Uterine smooth muscle cell (primary cell): ENCODE data around the gene ZNF692. TPM values are rescaled to one million over a fixed set of nuclear protein-coding genes. Genes with fewer than 3 reads are reported as not detected.

Experiments
- total RNA-seq: library from RNA; depleted of rRNA; stranded (reverse); fragments of >200 nt; gene quantifications from 2 replicates; pipeline ENCODE4 v1.2.3, GENCODE V29; 2014

The ZNF692 gene, protein sequence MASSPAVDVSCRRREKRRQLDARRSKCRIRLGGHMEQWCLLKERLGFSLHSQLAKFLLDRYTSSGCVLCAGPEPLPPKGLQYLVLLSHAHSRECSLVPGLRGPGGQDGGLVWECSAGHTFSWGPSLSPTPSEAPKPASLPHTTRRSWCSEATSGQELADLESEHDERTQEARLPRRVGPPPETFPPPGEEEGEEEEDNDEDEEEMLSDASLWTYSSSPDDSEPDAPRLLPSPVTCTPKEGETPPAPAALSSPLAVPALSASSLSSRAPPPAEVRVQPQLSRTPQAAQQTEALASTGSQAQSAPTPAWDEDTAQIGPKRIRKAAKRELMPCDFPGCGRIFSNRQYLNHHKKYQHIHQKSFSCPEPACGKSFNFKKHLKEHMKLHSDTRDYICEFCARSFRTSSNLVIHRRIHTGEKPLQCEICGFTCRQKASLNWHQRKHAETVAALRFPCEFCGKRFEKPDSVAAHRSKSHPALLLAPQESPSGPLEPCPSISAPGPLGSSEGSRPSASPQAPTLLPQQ
- 24.9 and 35.0 TPM in 2 replicates for total RNA-seq

GRCh38 chr1:248858891-248859889, at the start of gene ZNF692:
Gene ZNF692 (minus strand): TSS chr1:248859085. CDS start chr1:248858309, 776 bp downstream.

GRCh38 chr1:248906009-248906752, 47.3 kb upstream of the ZNF692 start, which contains the start of gene PGBD2:
Gene PGBD2 (plus strand): TSS chr1:248906235. CDS start chr1:248913863, 7,628 bp downstream.

GRCh38 chr1:248837781-248838356, 21.0 kb downstream of the ZNF692 start, which contains the start of gene ZNF672:
Gene ZNF672 (plus strand): TSS chr1:248838224. CDS start chr1:248847275, 9,051 bp downstream.

GRCh38 chr1:248825909-248826760, 32.8 kb downstream of the ZNF692 start, which contains the start of gene SH3BP5L:
Gene SH3BP5L (minus strand): TSS chr1:248825915. CDS start chr1:248824935, 980 bp downstream.

Other genes with a start within 250 kb of the ZNF692 start
- gene OR2T11, start 224.0 kb downstream of the ZNF692 start, total RNA-seq, result not detected in 2 replicates
- gene OR2T35, start 213.8 kb downstream of the ZNF692 start, total RNA-seq, result not detected in 2 replicates
- not detected in 2 replicates for gene OR2T27, start 203.6 kb downstream of the ZNF692 start, total RNA-seq
- not detected in 2 replicates for gene OR14I1, start 156.3 kb downstream of the ZNF692 start, total RNA-seq
- gene LYPD8, start 103.3 kb downstream of the ZNF692 start, total RNA-seq, result not detected in 2 replicates
- 38.9 and 48.5 TPM in 2 replicates for gene SH3BP5L, start 33.2 kb downstream of the ZNF692 start, total RNA-seq
- gene ZNF672, start 20.9 kb downstream of the ZNF692 start, total RNA-seq, result 15.9 and 18.6 TPM in 2 replicates
- gene PGBD2, start 47.1 kb upstream of the ZNF692 start, total RNA-seq, result 4.6 and 7.2 TPM in 2 replicates